ENCODE results near the gene NKX1-1.
"Not testable (repeated sequence)": the region's sequence is repeated elsewhere in the genome, so short reads cannot be mapped to it uniquely, and the experiment has no call there.

NKX1-1 gene

GRCh38 chr4:1393866-1394265 lies 12.4 kb downstream of the NKX1-1 start:
- H3K4me3 ChIP-seq (replicated peaks in 1 of 2; ENCODE audit: low read depth in 2 of 2, low read length in 2 of 2): no peak overlapping the region
- TF ChIP-seq CTCF (IDR thresholded peaks at IDR 0.05; ENCODE audit: low read depth, low read length): no peak
- no peak for DNase-seq (ENCODE audit: low read depth in 2 of 2)

GRCh38 chr4:1393363-1393762 lies 12.9 kb downstream of the NKX1-1 start:
- DNase-seq (ENCODE audit: low read depth in 2 of 2); H3K4me3 ChIP-seq (replicated peaks in 1 of 2; ENCODE audit: low read depth in 2 of 2, low read length in 2 of 2): not testable (repeated sequence)

- TF ChIP-seq CTCF (IDR thresholded peaks at IDR 0.05; ENCODE audit: low read depth, low read length): no peak
- DNase-seq (ENCODE audit: low read depth in 2 of 2): no peak
- no peak overlapping the region for H3K4me3 ChIP-seq (replicated peaks in 1 of 2; ENCODE audit: low read depth in 2 of 2, low read length in 2 of 2)
Observed at GRCh38 chr4:1385373-1386340, 20.6 kb downstream of the NKX1-1 start.

GRCh38 chr4:1384675-1385372 lies 21.4 kb downstream of the NKX1-1 start:
- DNase-seq (ENCODE audit: low read depth in 2 of 2): no peak
- no peak for TF ChIP-seq CTCF (IDR thresholded peaks at IDR 0.05; ENCODE audit: low read depth, low read length)

GRCh38 chr4:1383728-1384591 lies 22.3 kb downstream of the NKX1-1 start:
- no peak overlapping the region for H3K4me3 ChIP-seq (replicated peaks in 1 of 2; ENCODE audit: low read depth in 2 of 2, low read length in 2 of 2)
- DNase-seq (ENCODE audit: low read depth in 2 of 2): no peak
- no peak for TF ChIP-seq CTCF (IDR thresholded peaks at IDR 0.05; ENCODE audit: low read depth, low read length)

More at GRCh38 chr4:1384675-1385372, 21.4 kb downstream of the NKX1-1 start:
- no peak overlapping the region for H3K4me3 ChIP-seq (replicated peaks in 1 of 2; ENCODE audit: low read depth in 2 of 2, low read length in 2 of 2)

- no peak for DNase-seq (ENCODE audit: low read depth in 2 of 2)
- H3K4me3 ChIP-seq (replicated peaks in 1 of 2; ENCODE audit: low read depth in 2 of 2, low read length in 2 of 2): no peak overlapping the region
- no peak for TF ChIP-seq CTCF (IDR thresholded peaks at IDR 0.05; ENCODE audit: low read depth, low read length)
Observed at GRCh38 chr4:1382776-1383727, 23.2 kb downstream of the NKX1-1 start.
